GM12878 (cell line): ENCODE measurements around the gene DOK7.

ENCODE experiments used
- CTCF ChIP-seq, 3 experiments: IDR thresholded peaks in 2 of 3; conservative IDR thresholded peaks in 1 of 3; 2 replicates each; pipeline ENCODE4 v1.5.1; 2011; ENCODE audit warnings: low read depth in 3 of 3, low read length in 3 of 3, mild to moderate bottlenecking in 3 of 3, control low read depth in 2 of 3, moderate library complexity in 2 of 3, inconsistent platforms in 1 of 3, mixed read lengths in 1 of 3; ENCODE audit not compliant: control insufficient read depth in 2 of 3, insufficient read depth in 1 of 3; ENCODE audit errors: extremely low read depth in 1 of 3
- EZH2 ChIP-seq: IDR thresholded peaks from 2 replicates; pipeline ENCODE4 v1.6.1; 2012; ENCODE audit warnings: low read depth, mild to moderate bottlenecking, control low read depth, inconsistent platforms, low read length, borderline replicate concordance; ENCODE audit not compliant: control insufficient read depth
- GABPA ChIP-seq: IDR thresholded peaks from 2 replicates; pipeline ENCODE4 v1.6.1; 2014; ENCODE audit warnings: antibody characterized with exemption, low read depth, mild to moderate bottlenecking, inconsistent platforms
- NR2C2 ChIP-seq: IDR thresholded peaks from 2 replicates; pipeline ENCODE4 v1.6.1; 2011; ENCODE audit warnings: borderline replicate concordance, low read depth; ENCODE audit not compliant: control insufficient read depth, insufficient read length
- PAX5 ChIP-seq: IDR thresholded peaks from 2 replicates; pipeline ENCODE4 v1.6.1; 2011; ENCODE audit warnings: low read depth, low read length, borderline replicate concordance
- POLR2AphosphoS5 ChIP-seq: IDR thresholded peaks from 2 replicates; pipeline ENCODE4 v1.6.1; 2011; ENCODE audit warnings: mild to moderate bottlenecking, low read length, inconsistent platforms

GRCh38 chr4:3513807-3514206 lies 50.7 kb downstream of the DOK7 start:
- TF ChIP-seq CTCF (IDR thresholded peaks at IDR 0.05 in 2 of 3, conservative IDR thresholded peaks at IDR 0.05 in 1 of 3; ENCODE audit: control insufficient read depth in 2 of 3, extremely low read depth in 1 of 3, insufficient read depth in 1 of 3, low read depth in 3 of 3, low read length in 3 of 3) (no peak), NR2C2 (no peak), GABPA (no peak), EZH2 (no peak), PAX5 (no peak), POLR2AphosphoS5 (no peak)
